T1000 (cell line): ENCODE results near the gene AP2A1.

Experiments
- DNase-seq: peaks from one replicate; lab custom pipeline; 2025; ENCODE audit warnings: mixed read lengths; lab: John Stamatoyannopoulos, UW

AP2A1 gene

DNA sequence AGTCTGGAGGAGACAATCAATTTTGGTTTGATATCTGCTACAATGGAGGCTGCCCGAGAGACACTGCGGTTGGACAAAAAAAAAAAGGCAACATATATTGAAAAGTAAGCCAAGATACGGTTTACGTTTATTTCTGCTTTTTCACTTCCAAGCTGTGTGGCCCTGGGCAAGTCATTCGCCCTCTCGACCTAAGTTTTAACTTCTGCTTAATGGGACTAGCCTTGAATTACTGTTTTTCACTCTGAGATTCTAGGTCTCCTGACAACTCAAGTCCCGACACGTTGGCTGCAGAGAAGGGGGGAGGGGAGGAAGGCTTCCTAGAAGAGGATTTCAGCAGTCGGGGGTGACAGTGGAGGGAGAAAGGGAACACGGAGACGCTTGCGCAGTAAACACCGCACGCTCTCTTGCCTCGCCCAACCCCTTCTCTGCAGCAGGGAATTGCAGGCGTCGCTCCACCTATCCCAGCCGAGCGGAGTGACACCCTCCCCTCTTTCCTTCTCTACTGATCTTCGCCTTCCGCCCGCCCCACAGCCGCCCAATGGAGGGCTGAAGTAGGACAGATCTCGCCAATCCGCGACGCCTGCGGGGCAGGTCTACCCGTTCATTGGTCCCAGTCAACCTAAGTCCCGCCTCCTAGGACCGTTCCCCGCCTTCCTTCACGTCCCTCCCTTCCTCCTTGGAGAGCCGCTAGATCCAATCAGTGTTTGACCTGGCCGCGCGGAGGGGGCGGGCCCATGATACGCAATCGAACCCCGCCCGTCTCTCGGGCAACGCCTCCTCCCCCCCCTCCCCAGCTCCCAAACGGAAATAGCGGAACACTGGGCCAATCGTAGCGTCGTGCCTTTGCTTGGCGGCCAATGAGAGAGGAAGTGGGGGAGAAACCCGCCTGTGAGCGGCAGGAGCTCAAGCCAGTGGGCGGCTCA, 533 bp upstream of the AP2A1 start:
- peak; percentile 99 for DNase-seq

DNA sequence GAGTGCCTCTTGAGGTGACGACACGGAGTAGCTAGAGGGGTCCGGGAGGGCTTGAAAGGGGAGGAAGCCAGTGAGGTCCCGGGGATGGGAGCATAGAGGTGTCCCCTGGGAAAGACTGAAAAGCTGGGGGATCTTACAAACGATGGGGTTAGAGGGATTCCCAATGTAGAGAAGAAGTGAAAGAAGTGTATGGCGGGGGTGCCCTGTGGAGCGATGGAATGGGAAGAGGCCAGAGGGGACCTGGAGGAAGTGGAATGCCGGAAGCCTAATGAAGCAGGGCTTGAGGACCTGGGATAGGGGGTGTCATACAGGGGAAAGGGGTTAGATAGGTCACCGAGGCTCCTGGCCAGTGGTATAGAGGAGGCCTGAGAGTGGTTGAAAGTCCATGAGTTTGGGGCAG, 580 bp downstream of the AP2A1 start:
- DNase-seq, result no peak

DNA sequence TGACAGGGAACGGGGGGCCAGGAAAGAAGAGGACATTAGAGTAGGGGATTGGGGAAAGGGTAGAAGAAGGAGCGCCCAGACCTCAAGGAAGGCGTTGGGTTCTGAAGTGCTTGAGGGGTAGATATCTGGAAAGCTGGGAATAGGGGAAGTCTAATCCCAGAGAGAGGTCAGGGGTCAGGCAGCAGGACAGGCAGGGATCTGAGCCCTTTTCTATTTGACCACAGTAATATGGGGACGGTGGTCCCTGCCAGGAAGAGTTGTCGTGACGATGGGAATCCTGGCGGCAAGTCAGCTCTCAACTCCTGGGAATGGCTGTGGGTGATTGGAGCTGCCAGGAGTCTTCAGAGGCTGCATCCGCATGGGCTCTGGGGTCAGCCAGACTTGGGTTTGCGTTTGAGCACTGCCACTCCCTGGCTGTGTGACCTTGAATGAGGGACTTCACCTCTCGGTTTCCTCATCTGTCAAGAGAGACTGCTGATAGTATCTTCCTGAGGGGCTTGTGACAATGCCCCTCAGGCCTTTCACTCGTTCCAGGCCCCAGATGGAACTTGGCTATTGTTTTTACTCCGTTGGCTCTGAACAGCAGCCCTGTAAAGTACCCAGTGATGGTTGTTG, 1.3 kb downstream of the AP2A1 start:
- DNase-seq, result no peak

DNA sequence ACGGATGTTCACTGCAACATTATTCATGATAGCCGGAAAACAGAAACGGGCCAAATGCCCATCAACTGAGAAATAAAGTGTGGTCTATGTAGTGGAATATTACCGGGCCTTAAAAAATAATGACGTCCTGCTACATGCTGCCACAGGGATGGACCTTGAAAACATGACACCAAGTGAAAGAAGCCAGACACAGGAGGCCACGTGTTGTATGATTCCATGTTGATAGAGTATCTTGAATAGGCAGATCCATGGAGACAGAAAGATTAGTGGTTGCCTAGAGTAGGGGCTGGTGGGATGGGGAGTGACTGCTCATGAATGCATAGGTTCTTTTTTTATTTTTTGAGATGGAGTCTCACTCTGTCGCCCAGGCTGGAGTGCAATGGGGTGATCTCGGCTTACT, 3.7 kb downstream of the AP2A1 start:
- DNase-seq, result no peak

DNA sequence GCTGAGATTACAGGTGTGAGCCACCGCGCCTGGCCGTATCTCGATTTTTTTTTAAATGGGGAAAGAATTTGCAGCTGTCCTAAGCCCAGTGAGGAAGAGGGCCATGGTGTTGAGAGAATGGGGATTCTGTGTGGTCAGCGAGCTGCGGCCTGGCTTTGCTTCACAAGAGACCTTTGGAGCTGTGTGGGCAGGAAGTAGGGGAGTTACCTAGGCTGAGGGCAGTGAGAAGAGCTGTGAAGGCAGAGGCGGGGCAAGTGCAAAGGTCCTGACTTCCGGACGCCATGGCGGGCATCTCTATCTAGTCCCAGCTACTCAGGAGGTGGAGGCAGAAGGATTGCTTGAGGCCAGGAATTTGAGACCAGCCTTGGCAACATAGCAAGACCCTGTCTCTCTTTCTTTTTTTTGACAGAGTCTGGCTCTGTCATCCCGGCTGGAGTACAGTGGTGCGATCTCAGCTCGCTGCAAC, 4.9 kb downstream of the AP2A1 start:
- no peak for DNase-seq

DNA sequence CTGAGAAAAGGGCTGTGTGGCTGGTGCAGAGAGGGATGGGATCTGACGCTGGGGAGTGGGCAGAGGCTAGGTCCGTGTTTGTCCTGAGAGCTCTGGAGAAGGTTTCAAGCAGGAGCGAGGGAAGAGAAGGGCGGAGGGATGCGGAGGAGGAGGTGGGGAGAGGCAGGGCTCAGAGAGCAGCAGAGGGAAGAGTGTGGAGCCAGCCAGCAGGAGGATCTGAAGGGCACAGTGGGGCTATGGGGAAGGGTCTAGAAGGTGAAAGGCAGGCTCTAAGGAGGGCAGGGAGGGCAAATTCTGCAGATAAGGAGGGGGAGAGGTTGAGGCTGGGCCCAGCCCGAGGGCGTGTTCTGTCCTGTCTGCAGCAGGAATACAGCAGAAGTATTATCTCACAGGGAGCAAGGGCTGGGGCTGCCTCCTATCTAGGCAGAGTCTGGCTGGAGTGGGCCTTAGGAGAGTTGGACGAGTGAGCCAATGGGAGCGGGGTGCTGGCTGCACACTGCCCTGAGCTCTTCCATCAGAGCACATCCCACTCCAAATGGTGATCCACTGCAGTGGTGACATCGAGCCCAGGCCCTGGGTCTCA, 6.1 kb downstream of the AP2A1 start:
- DNase-seq, result no peak

DNA sequence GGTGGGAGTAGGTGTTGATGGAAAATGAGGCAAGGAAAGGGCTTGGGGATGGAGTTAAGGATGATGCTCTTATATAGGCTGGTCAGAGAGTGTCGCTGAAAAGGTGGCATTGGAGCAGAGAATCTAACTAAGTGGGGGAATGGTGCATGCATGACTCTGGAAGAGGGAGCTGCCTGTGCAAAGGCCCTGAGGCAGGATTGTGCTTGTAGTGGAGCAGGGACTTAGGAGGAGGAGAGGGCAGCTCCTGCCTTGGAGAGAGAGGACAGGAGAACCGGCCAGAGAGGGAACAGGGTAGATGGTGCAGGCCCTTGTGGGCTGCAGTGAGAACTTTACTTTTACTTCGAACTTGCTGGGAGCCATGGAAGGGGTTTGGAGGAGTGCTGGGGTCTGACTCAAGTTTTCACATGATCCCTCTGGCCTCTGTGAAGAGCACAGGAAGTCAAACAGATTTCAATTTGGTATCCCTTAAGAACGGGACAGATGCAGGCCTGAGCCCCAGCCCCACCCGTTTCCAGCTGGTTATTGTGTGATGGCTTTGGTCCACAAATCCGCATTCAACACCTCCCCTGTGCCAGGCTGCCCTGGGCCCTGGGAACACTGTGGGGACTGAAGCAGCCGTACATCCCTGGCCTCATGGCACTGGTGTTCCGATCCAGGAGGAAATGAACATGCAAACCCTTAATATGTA, 7.0 kb downstream of the AP2A1 start:
- no peak for DNase-seq

DNA sequence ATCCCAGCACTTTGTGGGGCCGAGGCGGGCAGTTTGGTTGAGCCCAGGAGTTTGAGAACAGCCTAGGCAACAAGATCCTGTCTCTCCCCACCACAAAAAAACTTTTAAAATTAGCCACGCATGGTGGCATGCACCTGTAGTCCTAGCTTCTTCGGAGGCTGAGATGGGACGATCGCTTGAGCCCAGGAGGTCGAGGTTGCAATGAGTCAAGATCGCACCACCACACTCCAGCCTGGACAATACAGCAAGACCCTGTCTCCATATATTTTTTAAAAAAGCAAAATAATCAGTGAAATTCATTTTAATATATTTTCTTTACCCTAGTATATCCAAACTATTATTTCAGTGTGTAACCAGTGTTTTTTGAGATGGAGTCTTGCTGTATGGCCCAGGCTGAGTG, 8.2 kb downstream of the AP2A1 start:
- DNase-seq, result no peak

DNA sequence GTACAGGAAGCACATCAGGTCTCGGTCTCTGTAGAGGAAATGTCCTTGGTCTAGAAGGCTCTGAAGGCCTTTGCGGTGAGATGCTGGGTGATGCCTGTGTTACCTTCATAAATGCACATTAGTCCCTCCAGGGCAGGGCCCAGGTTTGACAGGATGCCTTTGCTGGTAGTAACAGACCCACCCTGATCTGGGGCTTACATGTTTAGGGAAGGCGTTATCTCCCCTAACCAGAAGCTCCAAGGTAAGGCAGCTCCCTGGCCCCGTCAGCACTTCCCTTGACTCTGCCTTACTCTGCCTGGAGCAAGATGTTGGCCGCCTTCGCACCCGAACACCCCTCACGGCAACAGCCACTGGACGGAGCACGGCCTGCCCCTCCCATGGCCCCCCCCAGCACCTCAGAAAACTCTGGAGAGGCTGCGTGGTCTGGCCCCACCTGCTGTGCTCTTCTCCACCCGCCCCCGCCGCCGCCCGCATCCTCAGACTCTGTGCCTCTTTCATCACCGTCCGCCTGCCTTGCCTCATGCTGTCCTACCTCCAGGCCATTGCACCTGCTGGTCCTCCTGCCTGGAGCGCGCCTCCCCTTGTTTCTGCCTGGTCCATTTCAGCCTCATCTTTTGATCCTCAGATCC, 9.1 kb downstream of the AP2A1 start:
- no peak for DNase-seq

DNA sequence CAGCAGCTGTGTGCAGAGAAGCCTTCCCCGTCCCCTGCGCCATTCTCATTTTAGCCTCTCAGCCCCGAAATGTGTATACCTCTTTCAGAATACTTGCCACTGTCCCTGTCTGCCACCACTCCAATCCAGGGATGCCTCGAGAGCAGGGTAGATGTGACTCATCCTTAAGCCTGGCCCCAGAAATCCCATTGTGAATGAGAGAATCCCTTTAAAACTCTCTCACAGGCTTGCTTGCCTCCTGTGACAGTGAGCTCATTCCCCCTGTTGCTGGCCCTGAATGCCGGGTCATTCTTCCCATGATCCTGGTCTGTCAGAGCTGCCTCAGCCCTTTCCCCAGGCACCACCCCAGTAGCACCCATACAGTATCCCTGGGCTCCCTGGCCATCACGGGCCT, 9.6 kb downstream of the AP2A1 start:
- no peak for DNase-seq

DNA sequence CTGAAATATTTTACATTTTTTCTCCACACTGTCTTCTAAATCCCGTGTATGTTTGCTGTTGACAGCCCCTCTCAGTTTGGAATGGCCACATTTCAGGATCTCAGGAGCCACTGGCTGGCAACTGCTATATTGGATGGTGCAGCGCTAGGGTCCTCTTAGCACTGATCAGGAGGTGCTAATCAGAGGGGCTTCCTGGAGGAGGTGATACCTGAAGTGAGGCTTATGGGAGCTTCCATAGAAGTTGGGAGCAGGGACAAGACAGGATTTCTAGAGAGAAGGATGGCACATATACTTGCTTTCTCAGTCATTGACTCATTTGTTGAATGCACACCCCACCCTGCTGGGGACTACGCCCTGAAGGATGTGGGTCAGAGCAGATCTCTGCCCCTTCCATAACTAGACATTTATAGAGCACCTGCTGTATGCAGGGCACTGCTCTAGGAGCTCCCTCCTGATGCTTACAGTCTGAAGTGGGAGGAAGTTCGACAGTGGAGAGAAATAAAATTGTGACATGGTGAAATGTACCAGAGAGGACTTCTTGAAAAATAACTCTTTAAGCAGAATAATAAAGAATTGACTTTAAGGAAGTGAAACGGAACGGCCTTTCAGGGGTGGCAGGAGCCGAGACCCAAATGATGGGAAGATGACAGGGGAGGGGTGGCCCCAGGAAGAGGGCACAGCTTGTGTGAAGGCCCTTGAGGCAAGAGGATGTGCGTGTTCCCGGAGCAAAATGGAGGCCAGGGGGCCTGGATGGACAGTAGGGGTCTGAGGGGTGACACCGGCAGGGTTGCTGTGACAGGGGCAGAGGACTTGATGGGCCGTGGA, 13.1 kb downstream of the AP2A1 start:
- DNase-seq, result no peak

DNA sequence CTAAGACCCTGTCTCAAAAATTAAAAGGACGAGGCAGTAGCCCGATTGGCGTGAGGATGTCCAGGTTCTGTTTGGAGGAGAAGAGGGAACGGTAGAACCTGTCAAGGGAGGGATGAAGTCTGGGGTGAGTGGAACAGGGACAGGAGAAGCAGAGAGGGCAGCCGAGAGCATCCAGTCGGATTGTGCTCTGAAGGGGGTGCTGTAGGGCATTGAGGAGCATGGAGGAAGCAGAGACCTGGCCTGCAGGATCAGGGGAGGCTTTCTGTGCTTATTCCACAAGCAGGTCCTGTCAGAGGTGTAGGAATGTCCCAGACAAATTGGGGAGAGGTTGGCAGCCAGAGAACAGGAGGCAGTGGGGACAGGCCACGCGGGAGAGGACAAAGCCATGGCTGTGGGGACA, 14.1 kb downstream of the AP2A1 start:
- DNase-seq, result no peak

DNA sequence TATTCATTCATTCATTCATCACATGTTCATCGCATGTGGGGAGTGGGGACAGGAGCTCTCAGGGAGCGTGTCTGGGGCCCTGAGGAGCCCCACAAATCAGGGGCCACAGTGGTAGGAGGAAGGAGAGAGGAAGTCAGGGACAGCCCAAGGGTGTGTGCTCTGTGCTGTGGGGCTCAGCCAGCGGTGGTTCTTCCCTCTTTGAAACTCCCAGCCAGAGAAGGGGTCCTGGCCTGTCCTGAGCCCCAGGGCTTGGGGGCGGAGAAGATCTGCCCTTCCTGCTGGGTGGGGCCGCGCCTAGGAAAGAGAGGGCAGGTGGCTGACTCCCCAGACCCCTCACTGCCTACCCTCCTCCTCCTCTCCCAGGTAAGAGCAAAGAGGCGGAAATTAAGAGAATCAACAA, 14.6 kb downstream of the AP2A1 start:
- DNase-seq, result no peak

DNA sequence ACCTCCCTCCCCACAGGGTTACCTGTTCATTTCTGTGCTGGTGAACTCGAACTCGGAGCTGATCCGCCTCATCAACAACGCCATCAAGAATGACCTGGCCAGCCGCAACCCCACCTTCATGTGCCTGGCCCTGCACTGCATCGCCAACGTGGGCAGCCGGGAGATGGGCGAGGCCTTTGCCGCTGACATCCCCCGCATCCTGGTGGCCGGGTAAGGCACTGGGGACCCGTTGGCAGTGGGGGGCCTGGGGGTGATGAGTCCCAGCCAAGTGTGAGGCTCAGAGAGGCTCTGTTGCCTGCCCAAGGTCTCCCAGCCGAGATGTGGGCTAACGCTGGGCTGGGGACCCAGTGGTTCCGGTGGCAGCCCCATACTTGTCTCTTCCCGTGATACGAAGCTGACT, 15.7 kb downstream of the AP2A1 start:
- DNase-seq, result no peak

DNA sequence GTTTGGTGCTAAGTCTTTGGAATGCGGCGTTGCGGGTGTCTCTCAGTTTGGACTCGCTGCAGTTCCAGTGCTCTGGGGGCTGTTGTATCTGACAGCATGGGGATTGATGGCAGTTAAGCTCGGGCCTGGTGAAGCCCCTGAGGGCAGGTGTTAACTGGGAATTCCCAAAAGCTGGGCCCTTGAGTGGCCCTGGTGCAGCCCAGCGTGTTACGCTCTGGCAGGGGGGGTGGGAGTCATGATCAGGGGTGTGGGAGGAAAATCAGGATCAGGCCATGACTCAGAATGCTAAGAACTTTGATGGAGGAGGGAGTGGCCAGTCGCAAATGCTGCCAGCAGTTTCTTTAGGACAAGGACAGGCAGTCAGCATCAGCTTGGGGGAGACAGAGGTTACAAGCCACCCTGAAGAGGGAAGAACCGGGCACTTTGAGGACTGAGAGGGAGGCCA, 19.6 kb downstream of the AP2A1 start:
- DNase-seq, result peak; percentile 8

DNA sequence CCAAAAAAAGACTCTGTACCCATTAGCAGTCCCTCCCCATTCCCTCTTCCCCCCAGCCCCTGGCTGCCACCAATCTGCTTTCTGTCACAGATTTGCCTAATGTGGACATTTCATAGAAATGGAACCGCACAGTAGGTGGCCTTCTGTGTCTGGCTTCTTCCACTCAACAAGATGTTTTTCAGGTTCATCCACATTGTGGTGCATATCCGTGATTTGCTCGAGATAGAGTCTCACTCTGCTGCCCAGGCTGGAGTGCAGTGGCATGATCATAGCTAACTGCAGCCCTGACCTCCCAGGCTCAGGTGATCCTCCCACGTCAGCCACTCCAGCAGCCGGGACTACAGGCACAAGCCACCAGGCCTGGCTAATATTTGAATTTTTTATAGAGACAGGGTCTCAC, 20.9 kb downstream of the AP2A1 start:
- DNase-seq, result no peak

DNA sequence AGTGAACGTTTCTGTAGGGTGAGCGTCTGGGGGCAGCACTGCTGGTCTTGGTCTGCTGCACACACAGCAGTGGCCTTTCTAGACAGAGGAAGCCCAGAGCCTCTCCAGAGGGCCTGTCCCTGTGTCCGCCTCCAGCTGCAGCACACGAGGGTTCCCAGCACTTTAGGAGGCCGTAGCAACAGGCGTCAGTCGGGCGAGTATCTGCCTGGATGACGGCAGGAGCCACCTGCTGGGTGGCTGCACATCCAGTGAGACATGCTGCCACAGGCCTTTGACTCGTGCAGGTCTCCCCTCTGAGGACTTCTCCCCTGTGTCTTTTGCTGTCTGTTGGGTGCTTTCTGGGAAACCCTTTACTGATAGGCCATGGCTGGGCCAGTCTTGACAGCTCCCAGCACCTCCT, 22.1 kb downstream of the AP2A1 start:
- no peak for DNase-seq

DNA sequence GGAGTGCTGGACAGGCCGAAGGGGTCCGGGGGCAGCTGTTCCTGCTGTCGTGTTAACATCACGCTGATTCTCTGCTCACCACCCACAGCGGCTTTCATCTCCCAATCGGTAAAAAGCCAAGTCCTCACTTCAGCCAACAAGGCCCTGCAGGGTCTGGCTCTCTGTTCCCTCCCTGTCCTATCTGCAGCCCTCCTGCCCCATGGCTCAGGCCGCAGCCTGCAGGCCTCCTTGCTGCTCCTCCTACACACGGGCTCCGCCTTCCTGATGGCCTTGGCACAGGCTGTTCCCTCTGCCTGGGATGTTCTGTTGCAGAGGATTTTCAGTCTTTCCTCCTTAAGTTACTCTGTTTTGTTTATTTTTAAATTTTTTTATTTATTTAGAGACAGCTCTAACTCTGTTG, 24.1 kb downstream of the AP2A1 start:
- no peak for DNase-seq

DNA sequence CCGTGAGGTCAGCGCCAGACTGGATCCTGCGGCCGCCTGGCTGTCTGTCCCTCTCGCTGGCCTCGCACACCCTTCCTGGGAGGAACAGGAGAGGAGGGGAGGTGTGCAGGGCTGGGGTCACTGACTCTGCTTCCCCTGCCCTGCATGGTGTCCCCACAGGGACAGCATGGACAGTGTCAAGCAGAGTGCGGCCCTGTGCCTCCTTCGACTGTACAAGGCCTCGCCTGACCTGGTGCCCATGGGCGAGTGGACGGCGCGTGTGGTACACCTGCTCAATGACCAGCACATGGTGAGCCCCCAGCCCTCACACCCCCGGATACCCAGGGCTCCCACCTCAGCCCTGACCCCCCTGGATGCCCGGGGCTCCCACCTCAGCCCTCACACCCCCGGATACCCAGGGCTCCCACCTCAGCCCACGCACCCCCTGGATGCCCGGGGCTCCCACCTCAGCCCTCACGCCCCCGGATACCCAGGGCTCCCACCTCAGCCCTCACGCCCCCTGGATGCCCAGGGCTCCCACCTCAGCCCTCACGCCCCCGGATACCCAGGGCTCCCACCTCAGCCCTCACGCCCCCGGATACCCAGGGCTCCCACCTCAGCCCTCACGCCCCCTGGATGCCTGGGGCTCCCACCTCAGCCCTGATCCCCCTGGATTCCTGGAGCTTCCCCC, 25.1 kb downstream of the AP2A1 start:
- no peak for DNase-seq

DNA sequence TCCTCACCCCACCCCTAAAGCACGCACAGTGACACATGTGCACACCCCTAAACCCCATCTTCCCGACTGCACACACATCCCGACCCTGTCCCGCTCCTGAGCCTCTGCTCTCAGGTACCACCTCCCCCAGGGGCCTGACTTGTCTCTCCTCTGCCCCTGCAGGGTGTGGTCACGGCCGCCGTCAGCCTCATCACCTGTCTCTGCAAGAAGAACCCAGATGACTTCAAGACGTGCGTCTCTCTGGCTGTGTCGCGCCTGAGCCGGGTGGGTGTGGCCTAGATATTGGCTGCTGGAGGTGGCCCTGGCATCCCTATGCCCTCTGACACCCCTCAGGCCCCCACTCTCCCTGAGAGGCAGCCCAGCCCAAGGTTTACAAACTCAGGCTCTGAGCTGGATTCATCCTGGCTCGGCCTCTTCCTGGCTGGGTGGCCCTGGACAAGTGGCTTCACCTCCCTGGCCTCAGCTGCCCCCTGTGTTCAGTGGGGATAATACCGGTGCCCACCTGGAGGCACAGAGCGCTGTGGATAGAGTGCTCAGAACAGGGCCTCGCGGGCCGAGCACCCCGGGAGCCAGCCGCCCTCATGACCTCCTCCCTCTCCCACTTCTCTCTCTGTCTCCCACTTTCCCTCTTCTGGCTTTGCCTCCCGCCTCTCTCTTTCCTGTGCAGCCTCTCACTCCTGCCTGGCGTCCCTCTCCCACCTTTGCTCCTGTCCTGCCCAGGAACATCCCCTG, 26.2 kb downstream of the AP2A1 start:
- DNase-seq, result no peak
